MM.1S (cell line): ENCODE data around the gene SERAC1.
A peak's percentile ranks its signal among the peaks of the same experiment; 100 is the strongest.

ENCODE experiments used
- EZH2phosphoT487 ChIP-seq: fragments of 300-600 bp; sonication (generic); IDR thresholded peaks from 2 replicates; pipeline ENCODE4 v1.6.1; 2018; ENCODE audit warnings: antibody characterized with exemption, low read length
- TF ChIP-seq, protein P1 (sequence below): fragments of 300-600 bp; sonication (generic); IDR thresholded peaks from 2 replicates; pipeline ENCODE4 v1.5.1; 2016; ENCODE audit warnings: antibody characterized with exemption, low read length, mixed read lengths

DNA sequence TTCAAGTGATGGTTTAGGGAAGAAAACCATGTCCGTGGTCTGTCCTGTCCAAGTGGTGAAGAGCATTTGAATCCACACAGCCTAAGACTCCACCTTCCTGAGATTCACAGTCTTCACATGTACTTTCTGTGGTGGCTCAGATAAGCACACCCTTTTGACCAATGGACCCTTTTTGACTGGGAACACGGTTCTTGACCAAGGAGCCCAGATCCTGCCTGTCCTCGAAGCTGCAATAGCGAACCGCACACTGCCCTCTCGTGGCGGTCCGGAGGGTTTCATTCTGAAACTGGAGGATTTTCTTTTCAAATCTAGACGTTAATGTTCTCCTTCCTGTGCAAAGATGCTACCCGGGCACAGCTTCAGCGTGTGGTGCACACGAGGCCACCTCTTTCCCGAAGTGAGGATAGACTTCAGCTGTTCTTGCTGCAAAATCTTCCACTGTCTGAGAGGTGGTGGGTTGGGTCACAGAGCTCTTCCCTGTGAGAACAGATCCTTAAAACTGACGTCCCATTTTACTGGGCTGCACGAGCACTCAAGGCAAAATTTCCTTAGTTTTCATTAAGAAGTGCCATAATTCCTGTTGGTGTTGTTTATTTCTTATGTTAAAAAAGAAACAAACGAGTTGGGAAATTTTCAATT, 95.9 kb downstream of the SERAC1 start:
- TF ChIP-seq, protein P1, sequence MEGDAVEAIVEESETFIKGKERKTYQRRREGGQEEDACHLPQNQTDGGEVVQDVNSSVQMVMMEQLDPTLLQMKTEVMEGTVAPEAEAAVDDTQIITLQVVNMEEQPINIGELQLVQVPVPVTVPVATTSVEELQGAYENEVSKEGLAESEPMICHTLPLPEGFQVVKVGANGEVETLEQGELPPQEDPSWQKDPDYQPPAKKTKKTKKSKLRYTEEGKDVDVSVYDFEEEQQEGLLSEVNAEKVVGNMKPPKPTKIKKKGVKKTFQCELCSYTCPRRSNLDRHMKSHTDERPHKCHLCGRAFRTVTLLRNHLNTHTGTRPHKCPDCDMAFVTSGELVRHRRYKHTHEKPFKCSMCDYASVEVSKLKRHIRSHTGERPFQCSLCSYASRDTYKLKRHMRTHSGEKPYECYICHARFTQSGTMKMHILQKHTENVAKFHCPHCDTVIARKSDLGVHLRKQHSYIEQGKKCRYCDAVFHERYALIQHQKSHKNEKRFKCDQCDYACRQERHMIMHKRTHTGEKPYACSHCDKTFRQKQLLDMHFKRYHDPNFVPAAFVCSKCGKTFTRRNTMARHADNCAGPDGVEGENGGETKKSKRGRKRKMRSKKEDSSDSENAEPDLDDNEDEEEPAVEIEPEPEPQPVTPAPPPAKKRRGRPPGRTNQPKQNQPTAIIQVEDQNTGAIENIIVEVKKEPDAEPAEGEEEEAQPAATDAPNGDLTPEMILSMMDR, result peak; percentile 57
- no peak for TF ChIP-seq EZH2phosphoT487
